HCT116 (cell line): ENCODE data around the gene TM7SF2. TPM values are rescaled to one million over a fixed set of nuclear protein-coding genes. Genes with fewer than 3 reads are reported as not detected.
A peak's percentile ranks its signal among the peaks of the same experiment; 100 is the strongest.

Experiments used
- ATAC-seq: fragments of 200-7000 bp; cut with Tn5 transposase; 2 replicates; pipeline ENCODE4 v1.9.1; 2020; ENCODE audit warnings: mild to moderate bottlenecking, moderate library complexity
- BruUV-seq: library from RNA; stranded (reverse); fragments of 400-500 nt; replicated peaks from 2 replicates; lab custom pipeline; 2021; lab: Mats Ljungman, UMichigan
- CTCF ChIA-PET: fragments of 300-600 bp; sonication (Branson Sonifier 250); formaldehyde crosslinking; loops from one replicate; lab custom pipeline; 2021; ENCODE audit warnings: antibody characterized with exemption; lab: Charles Lee
- POLR2A ChIA-PET: fragments of 300-600, 350-600 bp; sonication (Branson Sonifier 250); formaldehyde crosslinking; loops from one replicate; lab custom pipeline; 2021; ENCODE audit warnings: antibody characterized with exemption; lab: Charles Lee
- RAD21 ChIA-PET, 2 experiments: fragments of 300-600 bp; sonication (Branson Sonifier 250); formaldehyde crosslinking; loops; one replicate each; lab custom pipeline; 2023; ENCODE audit warnings: low total read pairs in 2 of 2; ENCODE audit not compliant: uncharacterized antibody in 2 of 2, unreplicated experiment in 2 of 2, low non-redundant PET in 1 of 2; lab: Charles Lee
- DNase-seq: peaks from one replicate; pipeline ENCODE4 v3.0.0-alpha.2; 2010; ENCODE audit warnings: low read depth, low spot score
- H2AFZ ChIP-seq: fragments of 200-600 bp; shearing (Covaris generic), sonication (generic); 2 replicates; pipeline ENCODE4 v1.6.1; 2017; ENCODE audit warnings: low read depth, mixed run types, mixed read lengths, antibody characterized with exemption, low read length; ENCODE audit not compliant: poor library complexity, severe bottlenecking
- H3K27ac ChIP-seq: 2 replicates; pipeline ENCODE4 v1.5.1; 2012; ENCODE audit warnings: low read depth, low read length
- H3K27me3 ChIP-seq: fragments of 200-600 bp; sonication (generic); 2 replicates; pipeline ENCODE4 v1.6.1; 2016; ENCODE audit warnings: mixed run types, low read length, mixed read lengths; ENCODE audit not compliant: insufficient read depth
- H3K36me3 ChIP-seq, 2 experiments: fragments of 200-500 bp in 1 of 2; fragments of 200-600 bp in 1 of 2; sonication (Bioruptor generic) in 1 of 2; sonication (generic) in 1 of 2; 2 replicates each; pipeline versions ENCODE4 v1.5.1 to v1.6.1; 2014 to 2016; ENCODE audit warnings: low read length in 2 of 2, inconsistent platforms in 1 of 2, mixed read lengths in 1 of 2, mixed run types in 1 of 2; ENCODE audit not compliant: insufficient read depth in 2 of 2, control insufficient read depth in 1 of 2
- H3K4me1 ChIP-seq, 2 experiments: fragments of 200-600 bp in 1 of 2; sonication (generic) in 1 of 2; 2 replicates each; pipeline versions ENCODE4 v1.5.1 to v1.6.1; 2012 to 2017; ENCODE audit warnings: low read length in 2 of 2, inconsistent platforms in 1 of 2, mild to moderate bottlenecking in 1 of 2, mixed read lengths in 1 of 2, mixed run types in 1 of 2, moderate library complexity in 1 of 2; ENCODE audit not compliant: insufficient read depth in 2 of 2, control insufficient read depth in 1 of 2
- H3K4me2 ChIP-seq: fragments of 200-600 bp; sonication (generic); 2 replicates; pipeline ENCODE4 v1.6.1; 2017; ENCODE audit warnings: mixed run types, low read length, mixed read lengths
- H3K4me3 ChIP-seq, 2 experiments: fragments of 200-600 bp in 1 of 2; sonication (generic) in 1 of 2; replicated peaks in 1 of 2; 2 replicates each; pipeline ENCODE4 v1.5.1; 2011 to 2016; ENCODE audit warnings: low read length in 2 of 2, control low read depth in 1 of 2, low read depth in 1 of 2, mild to moderate bottlenecking in 1 of 2, mixed read lengths in 1 of 2, mixed run types in 1 of 2
- H3K79me2 ChIP-seq: fragments of 200-600 bp; sonication (generic); 2 replicates; pipeline ENCODE4 v1.6.1; 2017; ENCODE audit warnings: mild to moderate bottlenecking, mixed run types, low read length, moderate library complexity, mixed read lengths; ENCODE audit not compliant: insufficient read depth
- H3K9ac ChIP-seq: fragments of 200-600 bp; sonication (generic); 2 replicates; pipeline ENCODE4 v1.6.1; 2016; ENCODE audit warnings: low read length, mixed read lengths
- H3K9me2 ChIP-seq: fragments of 200-600 bp; sonication (generic), shearing (Covaris generic); 2 replicates; pipeline ENCODE4 v1.6.1; 2017; ENCODE audit warnings: mixed run types, mild to moderate bottlenecking, moderate library complexity; ENCODE audit not compliant: insufficient read depth
- H3K9me3 ChIP-seq, 2 experiments: fragments of 200-500 bp in 1 of 2; fragments of 200-600 bp in 1 of 2; sonication (Bioruptor generic) in 1 of 2; sonication (generic) in 1 of 2; 2 replicates each; pipeline ENCODE4 v1.6.1; 2014 to 2017; ENCODE audit warnings: low read length in 2 of 2, mixed read lengths in 2 of 2, inconsistent platforms in 1 of 2, low read depth in 1 of 2, mild to moderate bottlenecking in 1 of 2, mixed run types in 1 of 2, moderate library complexity in 1 of 2; ENCODE audit not compliant: control insufficient read depth in 1 of 2, insufficient read depth in 1 of 2
- H4K20me1 ChIP-seq: fragments of 200-600 bp; sonication (generic), shearing (Covaris generic); 2 replicates; pipeline ENCODE4 v1.6.1; 2017; ENCODE audit warnings: mixed run types, mild to moderate bottlenecking, moderate library complexity; ENCODE audit not compliant: insufficient read depth
- ATF3 ChIP-seq: IDR thresholded peaks from 2 replicates; pipeline ENCODE4 v1.6.1; 2012
- ELF1 ChIP-seq: IDR thresholded peaks from 2 replicates; pipeline ENCODE4 v1.6.1; 2012; ENCODE audit warnings: low read depth, borderline replicate concordance
- MAX ChIP-seq: IDR thresholded peaks from 2 replicates; pipeline ENCODE4 v1.6.1; 2012
- POLR2AphosphoS5 ChIP-seq: IDR thresholded peaks from 2 replicates; pipeline ENCODE4 v1.6.1; 2011; ENCODE audit warnings: mild to moderate bottlenecking, low read depth, low read length, moderate library complexity
- REST ChIP-seq: IDR thresholded peaks from 2 replicates; pipeline ENCODE4 v1.6.1; 2012; ENCODE audit warnings: low read depth
- TCF7L2 ChIP-seq: IDR thresholded peaks from 2 replicates; pipeline ENCODE4 v1.7.0; 2011; ENCODE audit warnings: borderline replicate concordance, inconsistent platforms; ENCODE audit not compliant: insufficient read depth, insufficient read length; ENCODE audit errors: extremely low read depth
- ZBTB33 ChIP-seq: IDR thresholded peaks from 2 replicates; pipeline ENCODE4 v1.6.1; 2011; ENCODE audit warnings: mild to moderate bottlenecking, low read length, moderate library complexity; ENCODE audit not compliant: insufficient replicate concordance; ENCODE audit errors: extremely low read depth
- ZFX ChIP-seq: fragments of 450-650 bp; IDR thresholded peaks from 2 replicates; pipeline ENCODE4 v1.6.1; 2017
- intact Hi-C: fragments of 100-400 bp; cut with micrococcal nuclease; formaldehyde crosslinking; loops from 2 replicates; pipeline ENCODE4 v1.10.0; 2022
- total RNA-seq: library from RNA; stranded (reverse); gene quantifications from one replicate; pipeline ENCODE4 v1.2.1, GENCODE V29; 2021; ENCODE audit not compliant: unreplicated experiment

Gene TM7SF2
- total RNA-seq, 1 experiment from 2014 or later = 52.9 TPM

- no TSS peak for BruUV-seq
- intact Hi-C loops = loop anchor here (5.0 to 10.0 kb wide), 3 partner anchors 104 to 329 kb away; partner anchors contain the start of genes ARL2 and ATG2A
- Histone ChIP-seq H3K27me3 (no peaks in the 10 kb centered on the region), H3K9ac (peak overlapping the region; percentile 98), H3K36me3 (peaks cover 10 to 43% of the 10 kb centered on the region in 2 experiments), H3K79me2 (peaks cover 46% of the 10 kb centered on the region), H3K4me2 (peak overlapping the region; percentile 94), H4K20me1 (no peaks in the 10 kb centered on the region; the same call in 1 of the 2 replicates), H3K27ac (peak overlapping the region; percentile 95), H3K4me1 (peaks cover 17 to 52% of the 10 kb centered on the region in 2 experiments; a peak in 3 of 4 replicates), H3K4me3 (peak overlapping the region; percentile 88 to 90), H3K9me2 (no peaks in the 10 kb centered on the region), H2AFZ (no peak overlapping the region), H3K9me3 (no peaks in the 10 kb centered on the region)
- peak; percentile 37 for TF ChIP-seq POLR2AphosphoS5
- no peak for TF ChIP-seq ZBTB33
- TF ChIP-seq ZFX = peak; percentile 96; the same call in 1 of the 2 replicates
- TF ChIP-seq MAX = no peak
- TF ChIP-seq REST = no peak
- no peak for TF ChIP-seq ATF3
- TF ChIP-seq ELF1 = no peak
- peak; percentile 5 for TF ChIP-seq TCF7L2
- DNase-seq (no peak), ATAC-seq (peak; percentile 2; the same call in 1 of the 2 replicates)
- ChIA-PET CTCF (interaction anchor here (1.0 kb wide), 1 partner anchor 102 kb away, joined by 3 read pairs; no protein-coding TSS in a partner anchor), RAD21 (interaction anchor here in 1 of 2 experiments (1.0 kb wide), 1 partner anchor 65 kb away, joined by 8 read pairs; the partner anchor contains the start of gene CAPN1), POLR2A (interaction anchor here (1.0 to 1.1 kb wide), 3 partner anchors 54 to 110 kb away, joined by 3 to 4 read pairs (median 3); partner anchors contain the start of gene SPDYC)
Measured at GRCh38 chr11:65116370-65117205, 4.9 kb downstream of the TM7SF2 start.
